ENCODE measurements around the gene TSNAXIP1. TPM values are rescaled to one million over a fixed set of nuclear protein-coding genes. Genes with fewer than 3 reads are reported as not detected.

Gene TSNAXIP1
- polyA plus RNA-seq, 1 donor (not counting 4 experiments of a cell fraction or from before 2014, with no cell fraction given), result 0.54 TPM

DNA sequence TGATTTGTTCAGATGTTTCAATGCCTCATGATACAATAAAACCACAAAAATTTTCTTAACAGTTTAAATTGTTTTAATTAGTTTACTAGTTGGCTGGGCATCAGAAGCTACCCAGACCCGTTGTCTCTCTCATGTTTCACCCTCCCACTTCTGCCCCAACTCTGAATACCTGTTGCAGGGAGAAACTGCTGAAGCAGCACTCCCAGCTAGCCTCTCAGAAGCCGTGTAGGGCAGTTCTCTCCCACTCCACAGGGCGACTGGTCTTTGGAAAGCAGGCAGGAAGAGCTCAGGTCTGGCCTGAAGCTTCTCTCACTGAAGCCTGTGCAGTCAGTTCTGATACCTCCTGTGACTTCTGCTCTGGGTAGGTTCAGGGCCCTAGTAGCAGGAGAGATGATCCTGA is 64.6 kb downstream of the TSNAXIP1 start:
- no peak overlapping the region for H3K27ac ChIP-seq (ENCODE audit: control insufficient read depth, insufficient read depth, low read length)
- FAIRE-seq (no peak), DNase-seq (ENCODE audit: low read depth, low spot score) (no peak)
- peaks cover 29% of the 10 kb centered on the region for H3K4me1 ChIP-seq (ENCODE audit: control insufficient read depth, extremely low read depth, insufficient read depth, low read length)
- H4K20me1 ChIP-seq (ENCODE audit: control insufficient read depth, extremely low read depth, insufficient read depth, low read length), result peaks cover 4% of the 10 kb centered on the region
- dilution Hi-C loops (cut with MboI; ENCODE audit: extremely low pct_ligation_motif_present, low sequenced_read_pairs), result no loop called here
- H3K36me3 ChIP-seq (ENCODE audit: control insufficient read depth in 2 of 2, extremely low read depth in 1 of 2, insufficient read depth in 2 of 2, low read length in 2 of 2), result peaks cover 29 to 43% of the 10 kb centered on the region in 2 experiments
- H3K4me3 ChIP-seq (ENCODE audit: control insufficient read depth in 2 of 3, extremely low read depth in 1 of 3, insufficient read depth in 2 of 3, low read depth in 1 of 3, low read length in 3 of 3), result no peak overlapping the region
- TF ChIP-seq, protein P1, sequence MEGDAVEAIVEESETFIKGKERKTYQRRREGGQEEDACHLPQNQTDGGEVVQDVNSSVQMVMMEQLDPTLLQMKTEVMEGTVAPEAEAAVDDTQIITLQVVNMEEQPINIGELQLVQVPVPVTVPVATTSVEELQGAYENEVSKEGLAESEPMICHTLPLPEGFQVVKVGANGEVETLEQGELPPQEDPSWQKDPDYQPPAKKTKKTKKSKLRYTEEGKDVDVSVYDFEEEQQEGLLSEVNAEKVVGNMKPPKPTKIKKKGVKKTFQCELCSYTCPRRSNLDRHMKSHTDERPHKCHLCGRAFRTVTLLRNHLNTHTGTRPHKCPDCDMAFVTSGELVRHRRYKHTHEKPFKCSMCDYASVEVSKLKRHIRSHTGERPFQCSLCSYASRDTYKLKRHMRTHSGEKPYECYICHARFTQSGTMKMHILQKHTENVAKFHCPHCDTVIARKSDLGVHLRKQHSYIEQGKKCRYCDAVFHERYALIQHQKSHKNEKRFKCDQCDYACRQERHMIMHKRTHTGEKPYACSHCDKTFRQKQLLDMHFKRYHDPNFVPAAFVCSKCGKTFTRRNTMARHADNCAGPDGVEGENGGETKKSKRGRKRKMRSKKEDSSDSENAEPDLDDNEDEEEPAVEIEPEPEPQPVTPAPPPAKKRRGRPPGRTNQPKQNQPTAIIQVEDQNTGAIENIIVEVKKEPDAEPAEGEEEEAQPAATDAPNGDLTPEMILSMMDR (optimal IDR thresholded peaks at IDR 0.05 in 1 of 3, IDR thresholded peaks at IDR 0.05 in 1 of 3, conservative IDR thresholded peaks at IDR 0.05 in 1 of 3; ENCODE audit: extremely low read depth in 1 of 3, insufficient read depth in 2 of 3, low read length in 3 of 3), result no peak
- TF ChIP-seq EZH2 (IDR thresholded peaks at IDR 0.05; ENCODE audit: low read length), result no peak
- peaks cover 28% of the 10 kb centered on the region for H3K79me2 ChIP-seq (ENCODE audit: control insufficient read depth, insufficient read depth, low read length)
- H2AFZ ChIP-seq (ENCODE audit: control insufficient read depth, low read length), result no peak overlapping the region
- no peaks in the 10 kb centered on the region for H3K27me3 ChIP-seq (ENCODE audit: control insufficient read depth, extremely low read depth, insufficient read depth, low read length)
- no peak overlapping the region for H3K4me2 ChIP-seq (ENCODE audit: control insufficient read depth, extremely low read depth, insufficient read depth, low read depth, low read length)
- no peak overlapping the region for H3K9ac ChIP-seq (ENCODE audit: control insufficient read depth, extremely low read depth, insufficient read depth, low read length)
- no peaks in the 10 kb centered on the region for H3K9me1 ChIP-seq (ENCODE audit: control insufficient read depth, extremely low read depth, insufficient read depth, low read length)
- H3K9me3 ChIP-seq (ENCODE audit: control insufficient read depth, low read depth, low read length), result no peaks in the 10 kb centered on the region

DNA sequence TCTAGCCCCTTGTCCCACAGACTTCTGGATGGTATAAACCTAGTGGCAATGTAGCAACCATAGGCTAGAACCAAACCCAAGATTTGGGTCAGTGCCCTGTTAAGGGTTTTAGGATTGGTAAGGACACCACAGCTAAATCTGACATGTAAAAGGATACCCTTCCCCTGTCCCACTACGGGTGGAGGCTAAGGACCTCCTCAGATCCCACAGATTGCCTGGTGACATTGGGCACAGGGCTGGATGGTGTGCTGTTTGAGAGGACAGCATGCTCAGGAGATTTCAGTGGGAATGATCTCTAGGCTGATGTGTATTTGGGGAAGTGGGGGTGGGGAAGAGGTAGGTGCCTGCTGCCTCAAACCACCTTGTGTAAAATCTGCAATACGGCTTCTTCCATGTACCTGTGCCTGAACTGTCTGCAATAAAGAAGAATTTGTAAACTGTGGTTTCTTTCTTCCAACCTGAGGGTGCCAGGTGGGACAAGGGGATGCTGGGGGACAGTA is 65.5 kb downstream of the TSNAXIP1 start:
- no peak for DNase-seq (ENCODE audit: low read depth, low spot score)
- Histone ChIP-seq H3K36me3 (ENCODE audit: control insufficient read depth in 2 of 2, extremely low read depth in 1 of 2, insufficient read depth in 2 of 2, low read length in 2 of 2) (peaks cover 34 to 47% of the 10 kb centered on the region in 2 experiments), H3K4me2 (ENCODE audit: control insufficient read depth, extremely low read depth, insufficient read depth, low read depth, low read length) (peak overlapping the region; percentile 84), H3K9me3 (ENCODE audit: control insufficient read depth, low read depth, low read length) (no peaks in the 10 kb centered on the region), H3K27ac (ENCODE audit: control insufficient read depth, insufficient read depth, low read length) (peak overlapping the region; percentile 65), H3K9me1 (ENCODE audit: control insufficient read depth, extremely low read depth, insufficient read depth, low read length) (no peaks in the 10 kb centered on the region), H3K4me1 (ENCODE audit: control insufficient read depth, extremely low read depth, insufficient read depth, low read length) (peaks cover 29% of the 10 kb centered on the region), H3K79me2 (ENCODE audit: control insufficient read depth, insufficient read depth, low read length) (peaks cover 28% of the 10 kb centered on the region), H3K4me3 (ENCODE audit: control insufficient read depth in 2 of 3, extremely low read depth in 1 of 3, insufficient read depth in 2 of 3, low read depth in 1 of 3, low read length in 3 of 3) (peak overlapping the region in 1 of 3 experiments; percentile 97), H4K20me1 (ENCODE audit: control insufficient read depth, extremely low read depth, insufficient read depth, low read length) (peaks cover 4% of the 10 kb centered on the region), H2AFZ (ENCODE audit: control insufficient read depth, low read length) (no peak overlapping the region), H3K9ac (ENCODE audit: control insufficient read depth, extremely low read depth, insufficient read depth, low read length) (peak overlapping the region; percentile 93), H3K27me3 (ENCODE audit: control insufficient read depth, extremely low read depth, insufficient read depth, low read length) (no peaks in the 10 kb centered on the region)
- FAIRE-seq, result no peak
- dilution Hi-C loops (cut with MboI; ENCODE audit: extremely low pct_ligation_motif_present, low sequenced_read_pairs), result no loop called here
- TF ChIP-seq, protein P1 (optimal IDR thresholded peaks at IDR 0.05 in 1 of 3, IDR thresholded peaks at IDR 0.05 in 1 of 3, conservative IDR thresholded peaks at IDR 0.05 in 1 of 3; ENCODE audit: extremely low read depth in 1 of 3, insufficient read depth in 2 of 3, low read length in 3 of 3), result no peak
- TF ChIP-seq EZH2 (IDR thresholded peaks at IDR 0.05; ENCODE audit: low read length), result no peak
